Parathyroid adenoma (tissue), 2 donors: ENCODE measurements around the gene RPS6KA3.

Experiments
- H2AFZ ChIP-seq: fragments of 300-600 bp; sonication (generic); one replicate; pipeline ENCODE4 v1.7.0; 2017; ENCODE audit warnings: antibody characterized with exemption, mild to moderate bottlenecking
- H3K27ac ChIP-seq: fragments of 300-600 bp; sonication (generic); one replicate; pipeline ENCODE4 v1.7.0; 2017
- H3K27me3 ChIP-seq: fragments of 300-600 bp; sonication (generic); one replicate; pipeline ENCODE4 v1.7.0; 2017; ENCODE audit warnings: low read length; ENCODE audit not compliant: control insufficient read depth, insufficient read depth
- H3K36me3 ChIP-seq: fragments of 300-600 bp; sonication (generic); one replicate; pipeline ENCODE4 v1.7.0; 2017; ENCODE audit warnings: low read length; ENCODE audit not compliant: control insufficient read depth, insufficient read depth
- H3K4me1 ChIP-seq: fragments of 300-600 bp; sonication (generic); one replicate; pipeline ENCODE4 v1.7.0; 2017; ENCODE audit warnings: control low read depth
- H3K4me2 ChIP-seq: fragments of 300-600 bp; sonication (generic); one replicate; pipeline ENCODE4 v1.7.0; 2017; ENCODE audit warnings: low read length
- H3K4me3 ChIP-seq: fragments of 300-600 bp; sonication (generic); one replicate; pipeline ENCODE4 v1.7.0; 2017; ENCODE audit warnings: low read depth, low read length
- H3K79me2 ChIP-seq: fragments of 300-600 bp; sonication (generic); one replicate; pipeline ENCODE4 v1.7.0; 2017; ENCODE audit warnings: control low read depth
- H3K9ac ChIP-seq: fragments of 300-600 bp; sonication (generic); one replicate; pipeline ENCODE4 v1.7.0; 2017; ENCODE audit warnings: mild to moderate bottlenecking
- H3K9me3 ChIP-seq: fragments of 300-600 bp; sonication (generic); one replicate; pipeline ENCODE4 v1.7.0; 2017; ENCODE audit warnings: low read length; ENCODE audit not compliant: control insufficient read depth
- TF ChIP-seq, protein P1 (sequence below): fragments of 300-600 bp; sonication (generic); IDR thresholded peaks from one replicate; pipeline ENCODE4 v1.7.0; 2017; ENCODE audit warnings: antibody characterized with exemption, mild to moderate bottlenecking
- donor health status: primary hyperparathyroidism.

The RPS6KA3 gene

DNA sequence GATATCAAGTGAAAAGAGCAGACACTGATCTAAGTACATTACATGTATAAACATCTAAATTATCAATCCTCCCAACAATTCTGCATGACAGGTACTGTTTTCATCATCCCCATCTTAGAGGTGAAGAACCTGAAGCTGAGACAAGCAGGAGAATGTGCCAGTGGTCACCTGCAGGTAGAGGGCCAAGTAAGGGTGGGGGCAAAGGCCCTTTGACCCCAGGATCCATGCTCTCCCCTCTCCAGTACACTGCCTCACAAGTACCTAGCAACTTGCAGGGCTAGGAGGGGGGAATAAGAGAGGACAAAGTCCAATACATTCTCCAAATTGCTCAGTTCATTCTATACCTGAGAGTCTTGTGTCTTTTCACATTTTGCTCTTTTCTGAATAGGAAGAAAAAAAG lies 141.7 kb downstream of the RPS6KA3 start:
- Histone ChIP-seq H3K9me3 (no peaks in the 10 kb centered on the region), H3K9ac (no peak overlapping the region), H3K27ac (no peak overlapping the region), H3K4me2 (no peak overlapping the region), H3K36me3 (no peaks in the 10 kb centered on the region), H3K4me3 (no peak overlapping the region), H2AFZ (no peak overlapping the region), H3K4me1 (no peaks in the 10 kb centered on the region), H3K79me2 (no peaks in the 10 kb centered on the region), H3K27me3 (no peaks in the 10 kb centered on the region)
- TF ChIP-seq, protein P1, sequence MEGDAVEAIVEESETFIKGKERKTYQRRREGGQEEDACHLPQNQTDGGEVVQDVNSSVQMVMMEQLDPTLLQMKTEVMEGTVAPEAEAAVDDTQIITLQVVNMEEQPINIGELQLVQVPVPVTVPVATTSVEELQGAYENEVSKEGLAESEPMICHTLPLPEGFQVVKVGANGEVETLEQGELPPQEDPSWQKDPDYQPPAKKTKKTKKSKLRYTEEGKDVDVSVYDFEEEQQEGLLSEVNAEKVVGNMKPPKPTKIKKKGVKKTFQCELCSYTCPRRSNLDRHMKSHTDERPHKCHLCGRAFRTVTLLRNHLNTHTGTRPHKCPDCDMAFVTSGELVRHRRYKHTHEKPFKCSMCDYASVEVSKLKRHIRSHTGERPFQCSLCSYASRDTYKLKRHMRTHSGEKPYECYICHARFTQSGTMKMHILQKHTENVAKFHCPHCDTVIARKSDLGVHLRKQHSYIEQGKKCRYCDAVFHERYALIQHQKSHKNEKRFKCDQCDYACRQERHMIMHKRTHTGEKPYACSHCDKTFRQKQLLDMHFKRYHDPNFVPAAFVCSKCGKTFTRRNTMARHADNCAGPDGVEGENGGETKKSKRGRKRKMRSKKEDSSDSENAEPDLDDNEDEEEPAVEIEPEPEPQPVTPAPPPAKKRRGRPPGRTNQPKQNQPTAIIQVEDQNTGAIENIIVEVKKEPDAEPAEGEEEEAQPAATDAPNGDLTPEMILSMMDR = no peak

DNA sequence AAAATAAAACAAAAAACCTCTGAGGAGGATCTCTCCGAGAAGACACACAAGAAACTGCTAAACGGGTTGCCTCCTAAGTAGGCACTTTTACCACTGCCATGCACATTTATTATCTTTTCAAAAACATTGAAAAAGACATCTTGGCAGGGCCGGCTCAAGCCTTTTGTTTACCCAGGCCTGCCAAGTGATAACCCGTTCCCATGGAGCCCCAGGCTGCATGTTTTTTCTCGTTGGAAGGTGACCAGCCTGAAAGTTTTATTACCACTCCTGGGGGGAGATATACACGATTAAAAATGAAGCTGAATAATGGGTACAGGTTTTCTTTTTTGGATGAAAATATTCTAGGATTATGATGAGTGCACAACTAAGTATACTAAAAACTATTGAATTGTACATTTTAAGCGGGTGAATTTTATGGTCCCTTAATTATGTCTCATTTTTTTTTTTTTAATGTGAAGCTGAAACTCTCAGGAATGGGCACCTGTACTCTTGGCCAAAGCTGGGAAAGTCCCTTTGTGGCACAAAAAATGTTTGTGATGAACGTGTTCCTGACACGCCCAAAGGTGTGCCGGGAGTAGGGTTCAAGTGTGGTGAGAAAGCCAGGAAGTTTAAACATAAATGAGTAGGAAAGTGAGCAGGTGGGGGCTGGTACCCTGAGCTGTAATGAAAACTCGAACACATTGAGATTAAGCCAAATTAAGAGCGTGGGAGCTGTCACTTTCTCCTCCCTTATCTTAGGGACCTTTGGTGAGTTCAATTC lies 148.5 kb downstream of the RPS6KA3 start:
- Histone ChIP-seq H3K9me3 (no peaks in the 10 kb centered on the region), H2AFZ (no peak overlapping the region), H3K4me1 (no peaks in the 10 kb centered on the region), H3K4me3 (no peak overlapping the region), H3K4me2 (no peak overlapping the region), H3K27me3 (no peaks in the 10 kb centered on the region), H3K27ac (no peak overlapping the region), H3K9ac (no peak overlapping the region), H3K36me3 (no peaks in the 10 kb centered on the region), H3K79me2 (no peaks in the 10 kb centered on the region)
- TF ChIP-seq, protein P1 = no peak

DNA sequence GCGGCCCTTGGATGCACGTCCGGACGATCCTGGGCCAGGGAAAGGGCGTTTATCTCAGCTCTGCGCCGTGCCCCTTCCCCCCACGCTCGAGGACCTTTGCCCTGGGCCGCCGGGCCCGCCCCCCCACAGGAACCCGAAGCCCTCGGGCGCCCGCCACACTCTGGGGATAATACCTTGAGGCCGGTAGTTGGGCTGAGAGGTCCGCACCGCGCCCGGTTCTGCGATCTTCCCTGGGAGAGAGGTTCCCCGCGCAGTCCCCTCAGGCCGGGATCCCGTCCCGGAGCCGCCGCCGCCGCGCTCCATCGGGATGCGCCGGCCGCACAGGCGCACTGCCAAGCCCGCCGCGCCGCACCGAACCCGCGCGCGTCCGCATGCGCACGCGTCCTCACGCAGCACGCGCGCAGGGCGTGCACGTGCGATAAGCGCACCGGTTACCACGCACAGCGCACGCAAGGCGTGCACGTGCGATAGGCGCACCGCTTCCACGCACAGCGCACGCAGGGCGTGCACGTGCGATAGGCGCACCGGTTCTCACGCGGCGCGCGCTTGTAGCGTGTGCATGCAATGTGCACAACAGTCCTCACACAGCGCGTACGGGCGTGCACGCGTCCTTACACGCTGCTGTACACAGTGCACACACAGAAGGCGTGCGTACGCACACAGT lies 150.0 kb downstream of the RPS6KA3 start, which contains the start of gene MAP7D2:
Gene MAP7D2 (minus strand): TSS at position 331 of the 664 bp plus-strand sequence. CDS start 28 bp downstream, at position 303.
- Histone ChIP-seq H2AFZ (peak within 1 kb of the TSS; percentile 73), H3K36me3 (no peaks in the 10 kb centered on the region), H3K4me3 (peak within 1 kb of the TSS; percentile 49), H3K27me3 (no peaks in the 10 kb centered on the region), H3K4me1 (no peaks in the 10 kb centered on the region), H3K9ac (no peak within 1 kb of the TSS), H3K79me2 (no peaks in the 10 kb centered on the region), H3K27ac (no peak within 1 kb of the TSS), H3K9me3 (no peaks in the 10 kb centered on the region), H3K4me2 (peak within 1 kb of the TSS; percentile 53)
- TF ChIP-seq, protein P1 = no peak

DNA sequence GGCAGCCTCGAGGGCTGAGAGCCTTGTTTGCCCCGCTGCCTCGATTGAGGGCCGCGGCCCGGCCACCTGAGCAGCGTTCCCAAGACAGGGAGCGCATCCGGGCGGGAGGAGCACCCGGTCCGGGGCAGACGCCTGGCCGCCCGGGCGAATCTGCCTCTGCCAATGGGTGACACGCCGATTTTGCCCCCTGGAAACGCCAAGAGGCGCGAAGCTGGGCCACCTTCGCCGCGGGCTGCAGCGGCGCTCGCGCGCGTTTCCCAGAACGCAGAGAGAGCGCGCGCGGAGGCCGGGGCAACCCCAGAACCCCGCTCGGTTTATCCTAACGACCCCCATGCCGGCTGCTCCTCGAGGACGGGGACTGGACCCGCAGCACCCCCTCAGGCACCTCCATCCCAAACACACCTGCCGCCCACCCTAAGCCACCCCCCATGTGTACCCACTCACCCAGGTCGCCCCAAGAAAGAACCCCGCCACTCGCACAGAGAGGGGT lies 150.6 kb downstream of the RPS6KA3 start:
- TF ChIP-seq, protein P1 = no peak
- Histone ChIP-seq H3K4me3 (peak overlapping the region; percentile 49), H2AFZ (peak overlapping the region; percentile 73), H3K9me3 (no peaks in the 10 kb centered on the region), H3K9ac (no peak overlapping the region), H3K36me3 (no peaks in the 10 kb centered on the region), H3K27me3 (no peaks in the 10 kb centered on the region), H3K79me2 (no peaks in the 10 kb centered on the region), H3K4me2 (peak overlapping the region; percentile 53), H3K4me1 (no peaks in the 10 kb centered on the region), H3K27ac (no peak overlapping the region)
